K562 (cell line): ENCODE data around the gene SLC26A6. TPM values are rescaled to one million over a fixed set of nuclear protein-coding genes. Genes with fewer than 3 reads are reported as not detected.

Experiments used
- ATAC-seq: fragments of 200-7000 bp; cut with Tn5 transposase; 3 replicates; pipeline ENCODE4 v1.9.1; 2020; ENCODE audit warnings: moderate library complexity
- BruUV-seq: library from RNA; stranded (reverse); fragments of 400-500 nt; replicated peaks from 2 replicates; lab custom pipeline; 2021; lab: Mats Ljungman, UMichigan
- CTCF ChIA-PET: fragments of 300-600 bp; formaldehyde crosslinking; extraction: SDS; loops from one replicate; lab custom pipeline; 2021; ENCODE audit warnings: low intra/inter-chr PET ratio; lab: Yijun Ruan, JAX
- POLR2A ChIA-PET: fragments of 300-600, 350-650 bp; sonication (Branson Sonifier 250); formaldehyde crosslinking; extraction: SDS; loops from one replicate; lab custom pipeline; 2021; ENCODE audit warnings: antibody characterized with exemption, inconsistent platforms; lab: Yijun Ruan, JAX
- DNase-seq, 4 experiments: peaks; one replicate each; pipeline versions ENCODE4 v3.0.0 to v3.0.0-alpha.2; 2011 to 2018; ENCODE audit warnings: low spot score in 3 of 4, mixed read lengths in 3 of 4; ENCODE audit errors: extremely low read depth in 1 of 4
- FAIRE-seq: peaks from 2 replicates; lab custom pipeline; 2011; peaks lifted over from hg19 to GRCh38; lab: Jason Lieb, UNC
- H2AFZ ChIP-seq: 2 replicates; pipeline ENCODE4 v1.6.0; 2011; ENCODE audit warnings: low read depth, low read length, control low read depth, inconsistent platforms
- H3K27ac ChIP-seq: fragments of 200-600 bp; 3 replicates; pipeline ENCODE4 v1.8.0; 2011; ENCODE audit warnings: low read depth, mild to moderate bottlenecking, control low read depth, inconsistent platforms, low read length, moderate library complexity, mixed read lengths; ENCODE audit errors: extremely low read depth
- H3K27me3 ChIP-seq, 2 experiments: fragments of 300-600 bp in 1 of 2; 2 replicates in 1 of 2; 3 replicates in 1 of 2; pipeline versions ENCODE4 v1.6.0 to v1.8.0; 2011; ENCODE audit warnings: inconsistent platforms in 2 of 2, low read length in 2 of 2, mild to moderate bottlenecking in 1 of 2, mixed read lengths in 1 of 2, moderate library complexity in 1 of 2; ENCODE audit not compliant: control insufficient read depth in 2 of 2, insufficient read depth in 2 of 2
- H3K36me3 ChIP-seq: fragments of 300-600 bp; 3 replicates; pipeline ENCODE4 v1.8.0; 2011; ENCODE audit warnings: mild to moderate bottlenecking, low read length, inconsistent platforms; ENCODE audit not compliant: control insufficient read depth, insufficient read depth
- H3K4me1 ChIP-seq, 2 experiments: fragments of 200-600 bp in 1 of 2; replicated peaks in 1 of 2; 2 replicates in 1 of 2; 3 replicates in 1 of 2; pipeline versions ENCODE4 v1.5.1 to v1.8.0; 2011; ENCODE audit warnings: inconsistent platforms in 2 of 2, low read length in 2 of 2, mild to moderate bottlenecking in 1 of 2, mixed read lengths in 1 of 2, moderate library complexity in 1 of 2; ENCODE audit not compliant: control insufficient read depth in 2 of 2, insufficient read depth in 2 of 2
- H3K4me2 ChIP-seq: 2 replicates; pipeline ENCODE4 v1.6.1; 2011; ENCODE audit warnings: low read length, control low read depth, inconsistent platforms, mixed read lengths; ENCODE audit not compliant: insufficient read depth
- H3K4me3 ChIP-seq: fragments of 200-600 bp; sonication (generic), shearing (Covaris generic); 2 replicates; pipeline ENCODE4 v1.5.1; 2016; ENCODE audit warnings: control low read depth, inconsistent platforms
- H3K79me2 ChIP-seq: fragments of 200-600 bp; 3 replicates; pipeline ENCODE4 v1.8.0; 2011; ENCODE audit warnings: low read length, inconsistent platforms; ENCODE audit not compliant: control insufficient read depth, insufficient read depth
- H3K9ac ChIP-seq, 2 experiments: 2 replicates each; pipeline versions ENCODE4 v1.6.0 to v1.6.1; 2011; ENCODE audit warnings: low read depth in 2 of 2, low read length in 2 of 2, control low read depth in 1 of 2, inconsistent platforms in 1 of 2, mild to moderate bottlenecking in 1 of 2, mixed read lengths in 1 of 2; ENCODE audit not compliant: insufficient read depth in 1 of 2
- H3K9me1 ChIP-seq: one replicate; pipeline ENCODE4 v1.6.0; 2011; ENCODE audit warnings: inconsistent platforms, mild to moderate bottlenecking, low read length, moderate library complexity; ENCODE audit not compliant: control insufficient read depth, insufficient read depth
- H3K9me3 ChIP-seq: replicated peaks from 2 replicates; pipeline ENCODE4 v1.5.1; 2011; ENCODE audit warnings: low read depth, low read length, inconsistent platforms; ENCODE audit not compliant: control insufficient read depth, insufficient read depth
- H4K20me1 ChIP-seq: replicated peaks from 2 replicates; pipeline ENCODE4 v1.6.1; 2011; ENCODE audit warnings: low read length, inconsistent platforms, mixed read lengths; ENCODE audit not compliant: control insufficient read depth, insufficient read depth
- ARNT ChIP-seq, 2 experiments: fragments of 450-650 bp; IDR thresholded peaks; 2 replicates each; pipeline ENCODE4 v1.6.1; 2016; ENCODE audit warnings: mild to moderate bottlenecking in 1 of 2
- COPS2 ChIP-seq: fragments of 450-650 bp; conservative IDR thresholded peaks from 2 replicates; pipeline ENCODE4 v1.6.1; 2016; ENCODE audit warnings: mild to moderate bottlenecking, moderate library complexity
- GATAD2B ChIP-seq: fragments of 450-650 bp; IDR thresholded peaks from 2 replicates; pipeline ENCODE4 v1.6.1; 2017; ENCODE audit warnings: mild to moderate bottlenecking, borderline replicate concordance
- HEY1 ChIP-seq: fragments of 250-450 bp; sonication (Bioruptor Pico); IDR thresholded peaks from 2 replicates; pipeline ENCODE4 v1.5.0; 2020; ENCODE audit warnings: mild to moderate bottlenecking, moderate library complexity, borderline replicate concordance
- MCM5 ChIP-seq: fragments of 450-650 bp; IDR thresholded peaks from 2 replicates; pipeline ENCODE4 v1.6.1; 2016; ENCODE audit warnings: low read depth
- NCOA2 ChIP-seq, 2 experiments: fragments of 450-650 bp; IDR thresholded peaks; 2 replicates each; pipeline ENCODE4 v1.6.1; 2018; ENCODE audit warnings: mild to moderate bottlenecking in 2 of 2, moderate library complexity in 1 of 2; ENCODE audit not compliant: partially characterized antibody in 2 of 2
- NCOA4 ChIP-seq: fragments of 450-650 bp; IDR thresholded peaks from 2 replicates; pipeline ENCODE4 v1.6.1; 2018; ENCODE audit warnings: mild to moderate bottlenecking; ENCODE audit not compliant: partially characterized antibody
- POLR2G ChIP-seq: fragments of 200-400 bp; formaldehyde crosslinking; IDR thresholded peaks from 2 replicates; pipeline ENCODE4 v1.6.1; 2017; ENCODE audit warnings: low read depth, mild to moderate bottlenecking, antibody characterized with exemption, low read length, moderate library complexity
- RFX1 ChIP-seq: fragments of 450-650 bp; IDR thresholded peaks from 2 replicates; pipeline ENCODE4 v1.6.1; 2016; ENCODE audit warnings: mild to moderate bottlenecking, moderate library complexity
- THRAP3 ChIP-seq: fragments of 450-650 bp; IDR thresholded peaks from 2 replicates; pipeline ENCODE4 v1.6.1; 2016; ENCODE audit warnings: mild to moderate bottlenecking, inconsistent platforms, borderline replicate concordance
- ZKSCAN8 ChIP-seq: fragments of 200-800 bp; sonication (Bioruptor generic); IDR thresholded peaks from 2 replicates; pipeline ENCODE4 v1.6.1; 2016; ENCODE audit warnings: missing genetic modification characterization, missing compliant biosample characterization
- ZNF232 ChIP-seq: sonication (generic); formaldehyde crosslinking; IDR thresholded peaks from 2 replicates; pipeline ENCODE4 v1.8.0; 2022; ENCODE audit warnings: mild to moderate bottlenecking, missing genetic modification reagents
- ZNF3 ChIP-seq: fragments of 250-450 bp; sonication (Bioruptor Pico); IDR thresholded peaks from 2 replicates; pipeline ENCODE4 v1.5.0; 2021; ENCODE audit warnings: mild to moderate bottlenecking, moderate library complexity
- ZNF384 ChIP-seq: IDR thresholded peaks from 2 replicates; pipeline ENCODE4 v1.6.1; 2012; ENCODE audit warnings: low read depth, low read length, improper control_type of control experiment
- ZNF785 ChIP-seq: fragments of 250-450 bp; sonication (Bioruptor Pico); IDR thresholded peaks from 2 replicates; pipeline ENCODE4 v1.4.0; 2020; ENCODE audit warnings: mild to moderate bottlenecking
- WGBS: fragments of 100-300 bp; shearing (Covaris generic); methylation state at CpG from one replicate; pipeline ENCODE4 v1.1.6; 2016; ENCODE audit warnings: low coverage, mixed read lengths; ENCODE audit not compliant: insufficient coverage; ENCODE audit errors: missing lambda C conversion rate; 5-methylcytosine and 5-hydroxymethylcytosine counted together
- in situ Hi-C: fragments of 300-500 bp; cut with MboI; formaldehyde crosslinking; loops from 4 replicates; pipeline ENCODE4 v1.15.0; 2018; ENCODE audit warnings: inconsistent platforms, mixed read lengths
- intact Hi-C: fragments of 100-400 bp; cut with micrococcal nuclease; formaldehyde crosslinking; loops from 2 replicates; pipeline ENCODE4 v1.14.2; 2022
- polyA plus RNA-seq, 8 experiments: library from polyadenylated mRNA; depleted of rRNA in 4 of 8; stranded (reverse) in 5 of 8; unstranded in 3 of 8; fragments of >200 nt; fragmentation: Nextera tagmentation in 2 of 8; fragmentation: Illumina TruSeq in 1 of 8; extraction: Ambion mirVana in 2 of 8; extraction: Trizol in 1 of 8; gene quantifications; 2 replicates each; pipeline versions ENCODE4 v1.2.1 to v1.2.3, GENCODE V29; 2011 to 2014; ENCODE audit warnings: inconsistent platforms in 1 of 8, missing spikeins in 1 of 8
- total RNA-seq, 7 experiments: library from RNA; depleted of rRNA in 6 of 7; stranded (reverse); fragments of >200 nt in 6 of 7; fragmentation: Illumina TruSeq in 2 of 7; extraction: Trizol in 2 of 7; gene quantifications; 2 replicates each; pipeline versions ENCODE4 v1.2.1 to v1.2.3, GENCODE V29; 2011 to 2021; ENCODE audit warnings: low replicate concordance in 1 of 7
- TF ChIP-seq, protein P1 (sequence below): fragments of 200-800 bp; sonication (Bioruptor generic); IDR thresholded peaks from 2 replicates; pipeline ENCODE4 v1.6.1; 2017; ENCODE audit warnings: missing genetic modification characterization, missing compliant biosample characterization
- TF ChIP-seq, protein P2 (sequence below): fragments of 250-450 bp; sonication (Bioruptor Pico); IDR thresholded peaks from 2 replicates; pipeline ENCODE4 v1.9.0; 2021; ENCODE audit warnings: mild to moderate bottlenecking

The SLC26A6 gene
- total and polyA plus RNA-seq, 9 of the 15 experiments (the other 6 are each of a cell fraction or from before 2014, with no cell fraction given) = 2.1 to 27.2 (median 14.8) TPM

DNA sequence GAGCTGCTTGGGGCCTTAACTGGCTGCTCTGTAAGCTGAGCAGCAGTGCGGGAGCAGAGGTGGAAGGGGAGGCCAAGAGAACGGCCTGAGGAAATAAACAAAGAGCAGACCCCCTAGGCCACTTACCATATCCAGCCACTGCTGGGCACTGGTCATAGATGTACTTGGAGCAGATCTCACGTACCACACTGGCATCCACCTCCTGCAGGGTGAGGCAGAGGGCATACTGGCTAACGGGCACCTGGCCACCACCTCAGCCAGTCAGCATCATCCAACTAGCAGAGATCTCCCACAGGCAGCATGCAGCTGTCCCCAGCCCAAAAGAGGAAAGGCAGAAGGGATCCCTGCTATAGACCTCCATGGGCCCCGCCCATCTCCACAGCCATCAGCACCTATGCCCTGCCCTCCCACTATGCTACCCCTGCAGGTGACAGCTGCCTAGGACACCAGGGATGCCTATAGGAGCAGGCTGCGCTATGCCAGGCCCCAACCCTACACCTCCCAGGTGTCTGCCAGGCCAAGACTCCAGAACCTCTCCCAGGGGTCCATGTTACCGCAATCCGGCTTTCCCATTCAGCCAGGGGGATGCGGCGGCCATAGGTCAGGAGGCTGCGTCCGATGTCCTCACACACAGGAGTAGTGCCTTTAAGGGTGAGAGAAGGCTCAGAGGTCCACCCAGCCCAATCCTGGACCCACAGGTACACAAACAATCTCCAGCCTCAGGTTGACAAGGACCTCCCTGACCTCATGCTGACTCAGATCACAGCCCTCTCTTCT lies 35.6 kb downstream of the SLC26A6 start:
- Histone ChIP-seq H3K9ac (no peak overlapping the region), H3K4me2 (no peak overlapping the region)
- intact Hi-C loops = no loop called here

DNA sequence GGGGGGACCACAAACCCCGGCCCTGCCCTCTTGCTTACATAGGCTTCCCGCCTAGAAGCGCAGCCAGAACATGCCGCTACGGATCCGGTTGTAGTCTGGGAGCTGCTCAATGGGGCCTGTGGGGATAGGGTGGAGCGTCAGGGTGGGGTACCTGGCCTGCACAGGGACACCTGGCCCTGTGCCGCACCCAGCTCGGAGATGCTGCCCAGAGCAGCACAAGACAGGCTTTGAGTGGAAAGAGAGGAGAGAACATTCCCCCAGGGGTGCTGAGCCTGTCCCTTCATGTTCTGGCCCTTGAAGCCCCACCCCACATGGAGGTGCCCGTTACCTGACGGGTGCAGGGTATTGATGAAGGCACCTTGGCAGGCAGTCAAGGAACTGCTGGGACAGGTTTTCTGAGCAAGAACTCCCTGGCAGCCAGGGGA lies 36.2 kb downstream of the SLC26A6 start:
- Histone ChIP-seq H3K9me1 (no peaks in the 10 kb centered on the region), H2AFZ (no peak overlapping the region), H3K9ac (no peak overlapping the region), H3K27me3 (no peaks in the 10 kb centered on the region), H4K20me1 (no peaks in the 10 kb centered on the region), H3K4me2 (no peak overlapping the region), H3K79me2 (no peaks in the 10 kb centered on the region), H3K36me3 (peaks cover 65% of the 10 kb centered on the region; the same call in 2 of the 3 replicates), H3K9me3 (no peaks in the 10 kb centered on the region), H3K4me3 (no peak overlapping the region), H3K27ac (no peak overlapping the region), H3K4me1 (peaks cover 12 to 29% of the 10 kb centered on the region in 2 experiments; a peak in 4 of 5 replicates)
- TF ChIP-seq ZNF785 (CRISPR knock-in tag) (no peak), MCM5 (no peak), NCOA4 (no peak), ZNF384 (no peak), ZNF232 (no peak), GATAD2B (no peak), HEY1 (CRISPR knock-in tag) (no peak), ZKSCAN8 (CRISPR knock-in tag) (no peak), NCOA2 (IDR thresholded peaks at IDR 0.05; ENCODE audit: partially characterized antibody in 2 of 2) (no peak), RFX1 (no peak), COPS2 (no peak), ZNF3 (CRISPR knock-in tag) (no peak)
- TF ChIP-seq, protein P1, sequence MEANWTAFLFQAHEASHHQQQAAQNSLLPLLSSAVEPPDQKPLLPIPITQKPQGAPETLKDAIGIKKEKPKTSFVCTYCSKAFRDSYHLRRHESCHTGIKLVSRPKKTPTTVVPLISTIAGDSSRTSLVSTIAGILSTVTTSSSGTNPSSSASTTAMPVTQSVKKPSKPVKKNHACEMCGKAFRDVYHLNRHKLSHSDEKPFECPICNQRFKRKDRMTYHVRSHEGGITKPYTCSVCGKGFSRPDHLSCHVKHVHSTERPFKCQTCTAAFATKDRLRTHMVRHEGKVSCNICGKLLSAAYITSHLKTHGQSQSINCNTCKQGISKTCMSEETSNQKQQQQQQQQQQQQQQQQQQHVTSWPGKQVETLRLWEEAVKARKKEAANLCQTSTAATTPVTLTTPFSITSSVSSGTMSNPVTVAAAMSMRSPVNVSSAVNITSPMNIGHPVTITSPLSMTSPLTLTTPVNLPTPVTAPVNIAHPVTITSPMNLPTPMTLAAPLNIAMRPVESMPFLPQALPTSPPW (CRISPR knock-in tag) = no peak
- POLR2A ChIA-PET = interaction anchor here (0.5 to 1.6 kb wide), 3 partner anchors 9 to 26 kb away, joined by 3 to 5 read pairs (median 3); no protein-coding TSS in a partner anchor
- FAIRE-seq (no peak), ATAC-seq (no peak), DNase-seq (no peak)
- in situ Hi-C loops = no loop called here
- 90% methylated on average over 10 of the region's 11 CpGs for WGBS
- no TSS peak for BruUV-seq
- CTCF ChIA-PET = no interaction called here
- intact Hi-C loops = no loop called here

More for the DNA sequence above, 35.6 kb downstream of the SLC26A6 start:
- H3K79me2 ChIP-seq = no peaks in the 10 kb centered on the region
- no peak for DNase-seq
- no peaks in the 10 kb centered on the region for H4K20me1 ChIP-seq
- BruUV-seq = no TSS peak
- peaks cover 71% of the 10 kb centered on the region; the same call in 2 of the 3 replicates for H3K36me3 ChIP-seq
- no peak for FAIRE-seq
- no peaks in the 10 kb centered on the region for H3K9me1 ChIP-seq
- H2AFZ ChIP-seq = no peak overlapping the region
- H3K9me3 ChIP-seq = no peaks in the 10 kb centered on the region
- CTCF ChIA-PET = no interaction called here
- WGBS = 93% methylated on average over 5 of the region's 12 CpGs
- no peak overlapping the region for H3K27ac ChIP-seq
- H3K4me1 ChIP-seq = peaks cover 12 to 23% of the 10 kb centered on the region in 2 experiments; a peak in 4 of 5 replicates
- ATAC-seq = no peak
- H3K4me3 ChIP-seq = no peak overlapping the region
- in situ Hi-C loops = no loop called here
- H3K27me3 ChIP-seq = no peaks in the 10 kb centered on the region
- TF ChIP-seq POLR2G (0 out of 2 replicates have a peak, but pooled peaks have one; percentile 34), THRAP3 (no peak), ARNT (IDR thresholded peaks at IDR 0.05) (no peak)
- TF ChIP-seq, protein P2, sequence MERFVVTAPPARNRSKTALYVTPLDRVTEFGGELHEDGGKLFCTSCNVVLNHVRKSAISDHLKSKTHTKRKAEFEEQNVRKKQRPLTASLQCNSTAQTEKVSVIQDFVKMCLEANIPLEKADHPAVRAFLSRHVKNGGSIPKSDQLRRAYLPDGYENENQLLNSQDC (CRISPR knock-in tag) = no peak
- POLR2A ChIA-PET = interaction anchor here (0.5 to 1.0 kb wide), 3 partner anchors 10 to 841 kb away, joined by 3 read pairs; no protein-coding TSS in a partner anchor
